ENCODE measurements around the gene RBPMS2. TPM values are rescaled to one million over a fixed set of nuclear protein-coding genes. Genes with fewer than 3 reads are reported as not detected.

The RBPMS2 gene
- total and polyA plus RNA-seq, 2 of the 8 experiments (the other 6 are each of a cell fraction or from before 2014, with no cell fraction given): 55.8 to 238 TPM

DNA sequence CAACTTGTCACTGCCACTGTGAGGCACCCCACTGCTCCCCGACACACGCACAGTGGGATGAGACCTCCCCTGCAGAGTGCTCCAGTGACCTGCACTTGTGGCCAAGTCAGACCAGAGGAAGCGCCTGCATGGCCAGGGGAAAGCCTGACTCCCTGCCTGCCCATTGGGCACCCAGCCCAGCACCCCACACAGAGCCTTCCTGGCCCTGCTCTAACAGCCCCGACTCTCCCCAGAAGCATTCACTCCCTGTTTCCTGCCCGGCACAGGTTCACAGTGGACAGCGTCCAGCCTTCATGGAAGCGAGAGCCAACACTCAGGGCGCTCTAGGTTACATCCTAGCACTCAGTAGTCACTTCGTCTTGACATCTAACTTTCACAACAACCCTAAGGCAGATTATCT, 27.8 kb downstream of the RBPMS2 start (continued):
- TF ChIP-seq, protein P1, sequence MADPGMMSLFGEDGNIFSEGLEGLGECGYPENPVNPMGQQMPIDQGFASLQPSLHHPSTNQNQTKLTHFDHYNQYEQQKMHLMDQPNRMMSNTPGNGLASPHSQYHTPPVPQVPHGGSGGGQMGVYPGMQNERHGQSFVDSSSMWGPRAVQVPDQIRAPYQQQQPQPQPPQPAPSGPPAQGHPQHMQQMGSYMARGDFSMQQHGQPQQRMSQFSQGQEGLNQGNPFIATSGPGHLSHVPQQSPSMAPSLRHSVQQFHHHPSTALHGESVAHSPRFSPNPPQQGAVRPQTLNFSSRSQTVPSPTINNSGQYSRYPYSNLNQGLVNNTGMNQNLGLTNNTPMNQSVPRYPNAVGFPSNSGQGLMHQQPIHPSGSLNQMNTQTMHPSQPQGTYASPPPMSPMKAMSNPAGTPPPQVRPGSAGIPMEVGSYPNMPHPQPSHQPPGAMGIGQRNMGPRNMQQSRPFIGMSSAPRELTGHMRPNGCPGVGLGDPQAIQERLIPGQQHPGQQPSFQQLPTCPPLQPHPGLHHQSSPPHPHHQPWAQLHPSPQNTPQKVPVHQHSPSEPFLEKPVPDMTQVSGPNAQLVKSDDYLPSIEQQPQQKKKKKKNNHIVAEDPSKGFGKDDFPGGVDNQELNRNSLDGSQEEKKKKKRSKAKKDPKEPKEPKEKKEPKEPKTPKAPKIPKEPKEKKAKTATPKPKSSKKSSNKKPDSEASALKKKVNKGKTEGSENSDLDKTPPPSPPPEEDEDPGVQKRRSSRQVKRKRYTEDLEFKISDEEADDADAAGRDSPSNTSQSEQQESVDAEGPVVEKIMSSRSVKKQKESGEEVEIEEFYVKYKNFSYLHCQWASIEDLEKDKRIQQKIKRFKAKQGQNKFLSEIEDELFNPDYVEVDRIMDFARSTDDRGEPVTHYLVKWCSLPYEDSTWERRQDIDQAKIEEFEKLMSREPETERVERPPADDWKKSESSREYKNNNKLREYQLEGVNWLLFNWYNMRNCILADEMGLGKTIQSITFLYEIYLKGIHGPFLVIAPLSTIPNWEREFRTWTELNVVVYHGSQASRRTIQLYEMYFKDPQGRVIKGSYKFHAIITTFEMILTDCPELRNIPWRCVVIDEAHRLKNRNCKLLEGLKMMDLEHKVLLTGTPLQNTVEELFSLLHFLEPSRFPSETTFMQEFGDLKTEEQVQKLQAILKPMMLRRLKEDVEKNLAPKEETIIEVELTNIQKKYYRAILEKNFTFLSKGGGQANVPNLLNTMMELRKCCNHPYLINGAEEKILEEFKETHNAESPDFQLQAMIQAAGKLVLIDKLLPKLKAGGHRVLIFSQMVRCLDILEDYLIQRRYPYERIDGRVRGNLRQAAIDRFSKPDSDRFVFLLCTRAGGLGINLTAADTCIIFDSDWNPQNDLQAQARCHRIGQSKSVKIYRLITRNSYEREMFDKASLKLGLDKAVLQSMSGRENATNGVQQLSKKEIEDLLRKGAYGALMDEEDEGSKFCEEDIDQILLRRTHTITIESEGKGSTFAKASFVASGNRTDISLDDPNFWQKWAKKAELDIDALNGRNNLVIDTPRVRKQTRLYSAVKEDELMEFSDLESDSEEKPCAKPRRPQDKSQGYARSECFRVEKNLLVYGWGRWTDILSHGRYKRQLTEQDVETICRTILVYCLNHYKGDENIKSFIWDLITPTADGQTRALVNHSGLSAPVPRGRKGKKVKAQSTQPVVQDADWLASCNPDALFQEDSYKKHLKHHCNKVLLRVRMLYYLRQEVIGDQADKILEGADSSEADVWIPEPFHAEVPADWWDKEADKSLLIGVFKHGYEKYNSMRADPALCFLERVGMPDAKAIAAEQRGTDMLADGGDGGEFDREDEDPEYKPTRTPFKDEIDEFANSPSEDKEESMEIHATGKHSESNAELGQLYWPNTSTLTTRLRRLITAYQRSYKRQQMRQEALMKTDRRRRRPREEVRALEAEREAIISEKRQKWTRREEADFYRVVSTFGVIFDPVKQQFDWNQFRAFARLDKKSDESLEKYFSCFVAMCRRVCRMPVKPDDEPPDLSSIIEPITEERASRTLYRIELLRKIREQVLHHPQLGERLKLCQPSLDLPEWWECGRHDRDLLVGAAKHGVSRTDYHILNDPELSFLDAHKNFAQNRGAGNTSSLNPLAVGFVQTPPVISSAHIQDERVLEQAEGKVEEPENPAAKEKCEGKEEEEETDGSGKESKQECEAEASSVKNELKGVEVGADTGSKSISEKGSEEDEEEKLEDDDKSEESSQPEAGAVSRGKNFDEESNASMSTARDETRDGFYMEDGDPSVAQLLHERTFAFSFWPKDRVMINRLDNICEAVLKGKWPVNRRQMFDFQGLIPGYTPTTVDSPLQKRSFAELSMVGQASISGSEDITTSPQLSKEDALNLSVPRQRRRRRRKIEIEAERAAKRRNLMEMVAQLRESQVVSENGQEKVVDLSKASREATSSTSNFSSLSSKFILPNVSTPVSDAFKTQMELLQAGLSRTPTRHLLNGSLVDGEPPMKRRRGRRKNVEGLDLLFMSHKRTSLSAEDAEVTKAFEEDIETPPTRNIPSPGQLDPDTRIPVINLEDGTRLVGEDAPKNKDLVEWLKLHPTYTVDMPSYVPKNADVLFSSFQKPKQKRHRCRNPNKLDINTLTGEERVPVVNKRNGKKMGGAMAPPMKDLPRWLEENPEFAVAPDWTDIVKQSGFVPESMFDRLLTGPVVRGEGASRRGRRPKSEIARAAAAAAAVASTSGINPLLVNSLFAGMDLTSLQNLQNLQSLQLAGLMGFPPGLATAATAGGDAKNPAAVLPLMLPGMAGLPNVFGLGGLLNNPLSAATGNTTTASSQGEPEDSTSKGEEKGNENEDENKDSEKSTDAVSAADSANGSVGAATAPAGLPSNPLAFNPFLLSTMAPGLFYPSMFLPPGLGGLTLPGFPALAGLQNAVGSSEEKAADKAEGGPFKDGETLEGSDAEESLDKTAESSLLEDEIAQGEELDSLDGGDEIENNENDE (IDR thresholded peaks at IDR 0.05; ENCODE audit: insufficient replicate concordance, low read length): no peak
- TF ChIP-seq EGR1 (IDR thresholded peaks at IDR 0.05; ENCODE audit: borderline replicate concordance, low read depth, low read length) (no peak), TAF7 (optimal IDR thresholded peaks at IDR 0.05; ENCODE audit: borderline replicate concordance, low read depth, low read length) (no peak), SP1 (IDR thresholded peaks at IDR 0.05; ENCODE audit: low read depth, low read length) (no peak), KDM5A (IDR thresholded peaks at IDR 0.05; ENCODE audit: low read length) (no peak), NANOG (IDR thresholded peaks at IDR 0.05; ENCODE audit: insufficient read depth, low read depth, low read length, poor library complexity, severe bottlenecking) (no peak), FOSL1 (IDR thresholded peaks at IDR 0.05; ENCODE audit: insufficient read depth, low read depth, low read length) (no peak)

All from H1 (cell line).